Fibroblast of lung (primary cell): ENCODE measurements around the gene ANXA9. TPM values are rescaled to one million over a fixed set of nuclear protein-coding genes. Genes with fewer than 3 reads are reported as not detected.

ENCODE experiments used
- DNase-seq, 2 donors: peaks; one replicate each; pipeline versions ENCODE4 v3.0.0 to v3.0.0-alpha.2; 2010; ENCODE audit warnings: low read depth in 2 of 2
- H2AFZ ChIP-seq: 2 replicates; pipeline ENCODE4 v1.5.1; 2012; ENCODE audit warnings: low read length, control low read depth, inconsistent platforms
- H3K27ac ChIP-seq: 2 replicates; pipeline ENCODE4 v1.5.1; 2011; ENCODE audit warnings: low read length, control low read depth; ENCODE audit not compliant: insufficient read depth
- H3K27me3 ChIP-seq: 2 replicates; pipeline ENCODE4 v1.5.1; 2011; ENCODE audit warnings: mild to moderate bottlenecking, low read length; ENCODE audit not compliant: control insufficient read depth, insufficient read depth
- H3K36me3 ChIP-seq: 2 replicates; pipeline ENCODE4 v1.5.1; 2011; ENCODE audit warnings: low read length; ENCODE audit not compliant: control insufficient read depth, insufficient read depth
- H3K4me1 ChIP-seq: 2 replicates; pipeline ENCODE4 v1.5.1; 2011; ENCODE audit warnings: low read length; ENCODE audit not compliant: control insufficient read depth, insufficient read depth; ENCODE audit errors: extremely low read depth
- H3K4me2 ChIP-seq: 2 replicates; pipeline ENCODE4 v1.5.1; 2011; ENCODE audit warnings: low read length, control low read depth; ENCODE audit not compliant: insufficient read depth; ENCODE audit errors: extremely low read depth
- H3K4me3 ChIP-seq, 4 experiments: fragments of 200-600 bp in 1 of 4; sonication (generic) in 1 of 4; replicated peaks in 1 of 4; 2 replicates each; pipeline ENCODE4 v1.5.1; 2011 to 2016; ENCODE audit warnings: low read length in 4 of 4, low read depth in 3 of 4, mild to moderate bottlenecking in 3 of 4, control low read depth in 2 of 4, inconsistent platforms in 1 of 4, mixed read lengths in 1 of 4; ENCODE audit not compliant: insufficient read depth in 1 of 4; ENCODE audit errors: control extremely low read depth in 1 of 4
- H3K79me2 ChIP-seq: 2 replicates; pipeline ENCODE4 v1.5.1; 2012; ENCODE audit warnings: mild to moderate bottlenecking, low read length, inconsistent platforms; ENCODE audit not compliant: control insufficient read depth, insufficient read depth
- H3K9ac ChIP-seq: 2 replicates; pipeline ENCODE4 v1.5.1; 2011; ENCODE audit warnings: mild to moderate bottlenecking, low read length, control low read depth; ENCODE audit not compliant: insufficient read depth
- H3K9me3 ChIP-seq: 2 replicates; pipeline ENCODE4 v1.5.1; 2012; ENCODE audit warnings: low read depth, low read length; ENCODE audit not compliant: control insufficient read depth, insufficient read depth
- H4K20me1 ChIP-seq: 2 replicates; pipeline ENCODE4 v1.5.1; 2011; ENCODE audit warnings: low read length; ENCODE audit not compliant: control insufficient read depth, insufficient read depth; ENCODE audit errors: extremely low read depth
- EZH2 ChIP-seq: IDR thresholded peaks from 2 replicates; pipeline ENCODE4 v1.5.1; 2012; ENCODE audit warnings: low read length, control low read depth, mild to moderate bottlenecking; ENCODE audit errors: missing control alignments
- polyA plus RNA-seq, 2 donors: library from polyadenylated mRNA; depleted of rRNA in 1 of 2; stranded (reverse) in 1 of 2; unstranded in 1 of 2; fragments of >200 nt; gene quantifications; 2 replicates each; pipeline ENCODE4 v1.2.1, GENCODE V29; 2011 to 2012; ENCODE audit warnings: missing spikeins in 1 of 2
- total RNA-seq: library from RNA; depleted of rRNA; stranded (reverse); fragments of >200 nt; gene quantifications from 2 replicates; pipeline ENCODE4 v1.2.1, GENCODE V29; 2014
- TF ChIP-seq, protein P1 (sequence below), 2 donors: IDR thresholded peaks in 1 of 2; conservative IDR thresholded peaks in 1 of 2; 1 replicate in 1 of 2; 2 replicates in 1 of 2; pipeline ENCODE4 v1.5.1; 2011 to 2012; ENCODE audit warnings: low read length in 2 of 2, control low read depth in 1 of 2, inconsistent platforms in 1 of 2, low read depth in 1 of 2, mild to moderate bottlenecking in 1 of 2

Gene ANXA9
- total and polyA plus RNA-seq, 2 donors (not counting 1 experiment from before 2014, with no cell fraction given) = 0.07 to 0.33 TPM

DNA sequence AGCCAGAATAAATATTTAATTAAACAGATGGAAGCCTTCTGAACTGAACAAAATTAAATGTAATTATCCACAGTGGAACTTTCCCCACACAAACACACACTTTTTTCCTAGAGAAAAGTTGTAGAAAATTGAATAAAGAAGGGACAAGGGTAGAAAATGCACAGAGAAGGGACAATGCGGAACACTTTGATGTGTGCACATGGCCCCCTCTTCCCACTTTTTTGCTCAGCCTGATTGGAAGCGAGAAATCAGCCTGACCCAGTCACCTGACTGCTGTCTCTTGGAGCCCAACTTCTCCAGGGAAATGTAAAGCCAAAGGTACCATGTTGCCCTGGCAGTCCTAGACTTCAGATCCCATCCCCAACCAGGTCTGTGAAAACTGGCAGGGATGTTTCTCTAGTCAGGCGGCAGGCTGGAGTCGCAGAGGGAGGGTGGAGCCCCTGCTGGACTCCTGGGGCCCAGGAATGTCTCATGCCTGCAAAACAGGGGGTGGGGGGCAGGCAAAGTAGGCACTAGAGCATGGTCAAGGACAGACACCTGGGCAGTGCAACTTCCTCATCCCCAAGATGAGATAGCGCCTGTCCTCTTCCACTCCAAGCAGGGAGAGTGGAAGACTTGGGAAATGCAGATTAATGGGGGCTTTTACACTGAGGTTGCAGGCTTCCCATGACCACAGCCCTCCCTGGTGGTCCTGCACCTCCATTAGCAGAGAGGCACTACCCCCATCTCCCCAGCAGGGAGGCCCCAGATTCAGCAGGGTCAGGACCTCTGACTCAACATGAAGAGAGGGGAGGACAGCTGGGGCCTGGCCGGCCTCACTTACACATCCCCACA lies 10.3 kb upstream of the ANXA9 start:
- Histone ChIP-seq H3K4me3 (peak overlapping the region; percentile 14 to 95 (median 50)), H3K9me3 (no peaks in the 10 kb centered on the region), H3K4me2 (peak overlapping the region; percentile 93), H3K79me2 (peaks cover 63% of the 10 kb centered on the region), H3K36me3 (peaks cover 15% of the 10 kb centered on the region), H4K20me1 (no peaks in the 10 kb centered on the region), H3K27ac (peak overlapping the region; percentile 60), H3K4me1 (peaks cover 21% of the 10 kb centered on the region), H3K9ac (no peak overlapping the region), H2AFZ (no peak overlapping the region), H3K27me3 (no peaks in the 10 kb centered on the region)
- peak in 1 of 2 donors; percentile 24 for DNase-seq
- TF ChIP-seq, protein P1, sequence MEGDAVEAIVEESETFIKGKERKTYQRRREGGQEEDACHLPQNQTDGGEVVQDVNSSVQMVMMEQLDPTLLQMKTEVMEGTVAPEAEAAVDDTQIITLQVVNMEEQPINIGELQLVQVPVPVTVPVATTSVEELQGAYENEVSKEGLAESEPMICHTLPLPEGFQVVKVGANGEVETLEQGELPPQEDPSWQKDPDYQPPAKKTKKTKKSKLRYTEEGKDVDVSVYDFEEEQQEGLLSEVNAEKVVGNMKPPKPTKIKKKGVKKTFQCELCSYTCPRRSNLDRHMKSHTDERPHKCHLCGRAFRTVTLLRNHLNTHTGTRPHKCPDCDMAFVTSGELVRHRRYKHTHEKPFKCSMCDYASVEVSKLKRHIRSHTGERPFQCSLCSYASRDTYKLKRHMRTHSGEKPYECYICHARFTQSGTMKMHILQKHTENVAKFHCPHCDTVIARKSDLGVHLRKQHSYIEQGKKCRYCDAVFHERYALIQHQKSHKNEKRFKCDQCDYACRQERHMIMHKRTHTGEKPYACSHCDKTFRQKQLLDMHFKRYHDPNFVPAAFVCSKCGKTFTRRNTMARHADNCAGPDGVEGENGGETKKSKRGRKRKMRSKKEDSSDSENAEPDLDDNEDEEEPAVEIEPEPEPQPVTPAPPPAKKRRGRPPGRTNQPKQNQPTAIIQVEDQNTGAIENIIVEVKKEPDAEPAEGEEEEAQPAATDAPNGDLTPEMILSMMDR (conservative IDR thresholded peaks at IDR 0.05 in 1 of 2, IDR thresholded peaks at IDR 0.05 in 1 of 2; ENCODE audit: low read depth in 1 of 2, low read length in 2 of 2) = peak in 1 of 2 donors; percentile 4
- no peak for TF ChIP-seq EZH2

DNA sequence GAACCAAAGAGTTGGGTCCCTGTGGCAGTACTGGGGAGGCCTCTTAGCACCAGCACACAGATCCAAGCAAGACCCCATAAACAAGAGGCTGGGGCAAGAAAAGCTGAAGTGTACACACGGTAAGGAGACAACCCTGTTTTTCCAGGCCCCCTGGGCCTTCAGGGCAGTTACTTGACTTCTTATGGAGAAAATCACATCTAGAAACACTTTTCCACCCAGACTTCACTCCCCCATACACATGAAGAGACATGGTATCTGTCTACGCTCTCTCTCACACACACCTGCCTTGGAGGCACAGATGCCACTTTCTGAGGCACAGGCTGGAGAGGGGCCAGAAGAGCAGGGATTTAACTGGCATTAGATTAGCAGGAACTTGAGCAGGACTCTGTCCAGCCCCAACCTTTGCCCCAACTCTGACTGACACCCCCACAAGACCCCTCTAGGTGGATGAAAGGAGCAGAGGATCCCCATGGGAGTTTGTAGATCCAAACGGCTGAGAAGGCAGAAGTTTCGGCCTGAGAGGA lies 9.6 kb upstream of the ANXA9 start:
- Histone ChIP-seq H3K9ac (peak overlapping the region; percentile 90), H3K27me3 (no peaks in the 10 kb centered on the region), H3K79me2 (peaks cover 63% of the 10 kb centered on the region), H3K27ac (peak overlapping the region; percentile 86), H3K9me3 (no peaks in the 10 kb centered on the region), H3K36me3 (peaks cover 10% of the 10 kb centered on the region), H3K4me3 (peak overlapping the region; percentile 83 to 95 (median 92)), H3K4me2 (peak overlapping the region; percentile 93), H3K4me1 (peaks cover 24% of the 10 kb centered on the region), H2AFZ (no peak overlapping the region), H4K20me1 (no peaks in the 10 kb centered on the region)
- no peak for DNase-seq
- TF ChIP-seq, protein P1 (conservative IDR thresholded peaks at IDR 0.05 in 1 of 2, IDR thresholded peaks at IDR 0.05 in 1 of 2; ENCODE audit: low read depth in 1 of 2, low read length in 2 of 2) = no peak
- TF ChIP-seq EZH2 = no peak

DNA sequence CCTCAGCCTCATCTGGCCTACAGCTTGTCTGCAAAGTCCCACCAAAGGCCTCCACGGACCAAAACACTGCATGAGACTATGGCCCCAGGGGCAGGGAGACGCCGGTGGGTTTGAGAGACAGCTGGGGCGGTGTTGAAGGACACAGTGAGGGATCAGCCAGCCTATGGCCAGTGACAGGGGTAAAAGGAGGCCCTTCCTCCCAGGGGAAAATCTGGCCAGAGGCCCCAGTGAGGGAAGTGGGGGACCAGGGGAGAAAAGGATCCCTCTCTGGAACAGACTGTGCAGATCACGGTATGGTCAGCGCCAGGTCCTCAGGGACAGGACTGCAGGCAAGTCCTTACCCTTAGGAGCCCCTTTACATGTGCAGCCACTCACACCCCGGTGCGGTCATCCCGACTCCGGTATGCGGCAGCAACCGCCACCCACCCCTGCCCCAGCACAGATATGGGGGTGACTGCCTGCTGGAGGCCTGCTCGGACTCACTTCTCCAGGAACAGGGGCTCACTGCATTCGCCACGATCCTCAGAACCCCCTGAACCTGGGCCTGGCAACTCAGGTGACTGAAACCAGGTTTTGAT lies 8.7 kb upstream of the ANXA9 start:
- Histone ChIP-seq H3K4me1 (peaks cover 28% of the 10 kb centered on the region), H2AFZ (no peak overlapping the region), H3K79me2 (peaks cover 55% of the 10 kb centered on the region), H3K27me3 (no peaks in the 10 kb centered on the region), H3K36me3 (peaks cover 6% of the 10 kb centered on the region), H3K4me2 (peak overlapping the region; percentile 93), H3K9ac (peak overlapping the region; percentile 90), H3K27ac (peak overlapping the region; percentile 86), H3K9me3 (no peaks in the 10 kb centered on the region), H4K20me1 (no peaks in the 10 kb centered on the region), H3K4me3 (peak overlapping the region; percentile 83 to 95 (median 92))
- DNase-seq = peak in 1 of 2 donors; percentile 39
- TF ChIP-seq, protein P1 (conservative IDR thresholded peaks at IDR 0.05 in 1 of 2, IDR thresholded peaks at IDR 0.05 in 1 of 2; ENCODE audit: low read depth in 1 of 2, low read length in 2 of 2) = no peak
- no peak for TF ChIP-seq EZH2
